Fibroblast of mammary gland (primary cell): ENCODE results near the gene KIF26B.
"Not testable (repeated sequence)": the region's sequence is repeated elsewhere in the genome, so short reads cannot be mapped to it uniquely, and the experiment has no call there.

Source experiments
- DNase-seq: peaks from one replicate; pipeline ENCODE4 v3.0.0-alpha.2; 2010; ENCODE audit warnings: low read depth
- H3K4me3 ChIP-seq: 2 replicates; pipeline ENCODE4 v1.5.1; 2011; ENCODE audit warnings: low read depth, mild to moderate bottlenecking, low read length, moderate library complexity; ENCODE audit not compliant: control insufficient read depth
- CTCF ChIP-seq: conservative IDR thresholded peaks from 2 replicates; pipeline ENCODE4 v1.5.1; 2011; ENCODE audit warnings: low read depth, low read length, inconsistent platforms; ENCODE audit not compliant: control insufficient read depth, insufficient read depth

Gene KIF26B

GRCh38 chr1:245124241-245124640 lies 30.5 kb upstream of the KIF26B start:
- no peak for DNase-seq
- TF ChIP-seq CTCF: no peak

GRCh38 chr1:245124644-245125043 lies 30.1 kb upstream of the KIF26B start:
- DNase-seq: no peak
- no peak overlapping the region for H3K4me3 ChIP-seq
- no peak for TF ChIP-seq CTCF

More at GRCh38 chr1:245124241-245124640, 30.5 kb upstream of the KIF26B start:
- H3K4me3 ChIP-seq: no peak overlapping the region

GRCh38 chr1:245126530-245126929 lies 28.3 kb upstream of the KIF26B start:
- DNase-seq: no peak
- H3K4me3 ChIP-seq: no peak overlapping the region
- TF ChIP-seq CTCF: no peak

- TF ChIP-seq CTCF: no peak
- no peak for DNase-seq
Observed at GRCh38 chr1:245128381-245129101, 26.2 kb upstream of the KIF26B start.

GRCh38 chr1:245129319-245130240 lies 25.2 kb upstream of the KIF26B start:
- peak; percentile 57 for DNase-seq
- no peak for TF ChIP-seq CTCF
- no peak overlapping the region for H3K4me3 ChIP-seq

More at GRCh38 chr1:245128381-245129101, 26.2 kb upstream of the KIF26B start:
- no peak overlapping the region for H3K4me3 ChIP-seq

- not testable (repeated sequence) for H3K4me3 ChIP-seq, DNase-seq
Observed at GRCh38 chr1:245130281-245131025, 24.3 kb upstream of the KIF26B start.

GRCh38 chr1:245131026-245131393 lies 23.8 kb upstream of the KIF26B start:
- DNase-seq: no peak
- H3K4me3 ChIP-seq: no peak overlapping the region
- TF ChIP-seq CTCF: no peak
